Measurements from ENCODE around the gene PHACTR4. TPM values are rescaled to one million over a fixed set of nuclear protein-coding genes. Genes with fewer than 3 reads are reported as not detected.
"Not testable (repeated sequence)": the region's sequence is repeated elsewhere in the genome, so short reads cannot be mapped to it uniquely, and the experiment has no call there.

PHACTR4 gene
- total RNA-seq, 1 donor from 2014 or later: 14.9 TPM

GRCh38 chr1:28417441-28417922 is 47.9 kb downstream of the PHACTR4 start:
- DNase-seq: no peak
- ATAC-seq (ENCODE audit: poor library complexity): no peak
- intact Hi-C loops (cut with DNase I): no loop called here

DNA sequence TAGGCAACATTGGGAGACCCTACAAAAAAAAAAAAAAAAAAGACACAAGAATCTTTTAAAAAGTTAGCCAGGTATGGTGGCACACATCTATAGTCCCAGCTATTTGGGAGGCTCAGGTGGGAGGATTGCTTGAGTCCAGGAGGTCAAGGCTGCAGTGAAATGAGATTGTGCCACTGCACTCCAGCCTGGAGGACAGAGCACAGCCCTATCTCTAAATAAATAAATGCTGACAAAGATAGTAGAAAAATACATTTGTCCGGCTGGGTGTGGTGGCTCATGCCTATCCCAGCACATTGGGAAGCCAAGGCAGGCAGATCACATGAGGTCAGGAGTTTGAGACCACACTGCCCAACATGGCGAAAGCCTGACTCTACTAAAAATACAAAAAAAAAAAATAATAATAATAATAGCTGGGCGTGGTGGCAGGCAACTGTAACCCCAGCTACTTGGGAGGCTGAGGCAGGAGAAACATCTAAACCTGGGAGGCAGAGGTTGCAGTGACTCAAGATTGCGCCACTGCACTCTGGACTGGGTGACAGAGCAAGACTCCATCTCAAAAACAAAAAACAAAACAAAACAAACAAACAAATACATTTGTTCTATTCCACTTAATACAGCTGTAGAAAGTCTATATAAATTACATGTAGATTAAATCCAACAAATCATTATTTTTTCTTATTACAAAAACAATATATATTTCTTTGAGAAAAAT is 48.5 kb downstream of the PHACTR4 start:
- no peak for ATAC-seq (ENCODE audit: poor library complexity)
- intact Hi-C loops (cut with DNase I): no loop called here
- no peak for DNase-seq

DNA sequence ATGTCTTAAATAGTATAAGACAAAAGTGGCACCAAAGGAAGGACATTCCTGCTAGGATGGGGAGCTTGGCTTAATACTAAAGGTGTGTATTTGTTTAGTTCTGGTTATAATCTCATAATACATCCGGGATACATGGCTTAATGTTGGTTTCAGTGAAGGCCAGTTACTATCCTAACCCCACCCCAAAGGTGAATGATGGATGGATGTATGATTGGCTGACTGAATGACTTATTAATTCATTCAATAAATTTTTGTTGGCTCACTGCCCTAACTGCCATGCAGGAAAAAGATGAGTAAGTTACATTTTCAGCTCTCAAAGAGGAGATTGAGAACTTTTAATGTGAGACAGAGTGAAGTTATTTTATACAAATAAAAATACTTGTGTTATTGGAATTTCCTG is 52.2 kb downstream of the PHACTR4 start:
- intact Hi-C loops (cut with DNase I): no loop called here
- no peak for ATAC-seq (ENCODE audit: poor library complexity)

GRCh38 chr1:28426831-28427230 is 57.3 kb downstream of the PHACTR4 start:
- intact Hi-C loops (cut with DNase I): no loop called here
- DNase-seq (no peak), ATAC-seq (ENCODE audit: poor library complexity) (no peak)

More for the DNA sequence above, 52.2 kb downstream of the PHACTR4 start:
- no peak for DNase-seq

- ATAC-seq (ENCODE audit: poor library complexity): no peak
Observed at GRCh38 chr1:28428012-28428411, 58.5 kb downstream of the PHACTR4 start.

DNA sequence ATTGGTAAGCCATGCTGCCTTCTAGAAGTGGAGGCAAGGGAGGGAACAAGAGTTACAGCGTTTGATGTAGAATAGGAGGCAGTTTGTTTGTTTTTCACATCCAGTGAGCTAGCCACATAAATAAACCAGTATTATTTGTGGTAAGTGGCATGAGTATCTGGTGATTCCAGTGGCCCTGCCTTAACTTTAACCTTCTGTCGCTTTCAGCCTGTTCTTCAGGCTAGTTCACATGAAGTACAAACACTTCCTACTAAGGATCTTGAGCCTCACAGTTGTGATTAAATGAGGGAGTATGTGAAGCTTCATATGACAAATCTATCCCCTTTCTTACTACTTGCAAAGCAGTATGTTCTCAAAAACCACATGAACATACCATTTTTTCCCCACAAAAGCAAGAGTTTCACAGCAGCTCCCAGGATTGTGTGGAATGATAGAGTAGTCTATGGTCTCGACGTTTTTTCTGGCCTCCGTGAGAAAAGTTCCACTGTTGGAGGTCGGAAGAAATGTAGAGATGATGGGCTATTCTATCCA is 59.5 kb downstream of the PHACTR4 start:
- DNase-seq (no peak), ATAC-seq (ENCODE audit: poor library complexity) (no peak)
- intact Hi-C loops (cut with DNase I): no loop called here

More at GRCh38 chr1:28428012-28428411, 58.5 kb downstream of the PHACTR4 start:
- no peak for DNase-seq
- intact Hi-C loops (cut with DNase I): no loop called here

GRCh38 chr1:28436211-28436769 is 66.8 kb downstream of the PHACTR4 start:
- ATAC-seq (ENCODE audit: poor library complexity): no peak
- no peak for DNase-seq
- intact Hi-C loops (cut with DNase I): no loop called here

DNA sequence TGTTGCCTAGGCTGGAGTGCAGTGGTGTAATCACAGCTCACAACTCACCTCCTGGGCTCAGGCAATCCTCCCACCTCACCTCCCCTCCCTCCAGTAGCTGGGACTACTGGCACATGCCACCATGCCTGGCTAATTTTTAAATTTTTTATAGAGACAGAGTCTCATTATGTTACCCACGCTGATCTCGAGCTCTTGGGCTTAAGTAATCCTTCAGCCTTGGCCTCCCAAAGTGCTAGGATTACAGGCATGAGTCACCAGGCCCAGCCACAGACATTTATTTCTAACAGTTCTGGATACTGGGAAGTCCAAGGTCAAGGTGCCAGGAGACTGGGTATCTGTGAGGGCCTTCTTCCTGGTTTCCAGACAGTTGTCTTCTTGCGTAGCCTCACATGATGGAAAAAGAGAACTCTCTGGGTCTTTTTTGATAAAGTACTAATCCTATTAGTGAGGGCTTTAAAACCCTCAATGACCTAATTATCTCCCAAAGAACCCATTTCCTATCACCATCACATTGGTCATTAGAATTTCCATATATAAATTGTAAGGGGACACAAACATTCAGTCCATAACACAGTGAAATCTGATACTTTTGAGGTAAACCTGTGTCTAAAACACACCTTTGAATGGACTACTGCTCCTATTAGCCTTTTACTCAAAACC is 67.9 kb downstream of the PHACTR4 start:
- DNase-seq (no peak), ATAC-seq (ENCODE audit: poor library complexity) (peak; percentile 45)
- intact Hi-C loops (cut with DNase I): no loop called here

DNA sequence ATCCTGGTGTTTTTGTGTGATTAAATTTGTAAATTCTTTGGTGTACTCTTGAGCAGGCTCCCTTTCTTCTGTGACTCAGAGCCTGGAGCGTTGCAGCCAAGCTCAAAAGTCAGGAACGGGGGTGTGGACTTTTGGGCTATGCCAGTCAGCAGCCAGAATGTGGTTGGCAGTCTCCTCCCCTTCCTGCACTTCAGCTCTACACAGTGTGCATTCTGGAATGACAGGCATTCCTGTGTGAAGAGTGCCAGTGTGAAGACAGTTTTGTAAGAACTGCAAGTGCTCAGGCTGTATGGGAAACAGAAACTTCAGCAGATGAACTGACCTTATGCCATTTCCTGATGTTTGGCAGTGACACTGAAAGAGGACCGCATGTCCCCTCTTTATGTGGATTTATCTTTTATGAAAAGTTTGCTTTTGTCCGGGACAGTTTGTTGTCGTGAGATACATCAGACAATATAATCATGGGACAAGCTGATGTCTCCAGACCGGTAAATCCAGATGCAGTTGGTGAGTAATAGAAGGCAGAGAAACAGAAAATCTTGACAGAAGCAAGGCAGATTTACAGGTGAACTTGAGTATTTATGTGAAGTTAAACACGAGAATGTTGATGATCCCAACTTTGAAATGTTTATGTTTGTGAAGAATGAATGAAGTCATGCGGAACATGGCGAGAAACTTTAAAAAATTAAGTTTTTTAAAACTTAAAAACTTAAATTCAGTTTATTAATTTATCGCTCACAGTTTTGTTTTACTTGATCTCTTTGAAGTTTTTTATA is 68.6 kb downstream of the PHACTR4 start:
- DNase-seq (peak; percentile 79), ATAC-seq (ENCODE audit: poor library complexity) (peak; percentile 98)
- intact Hi-C loops (cut with DNase I): no loop called here

DNA sequence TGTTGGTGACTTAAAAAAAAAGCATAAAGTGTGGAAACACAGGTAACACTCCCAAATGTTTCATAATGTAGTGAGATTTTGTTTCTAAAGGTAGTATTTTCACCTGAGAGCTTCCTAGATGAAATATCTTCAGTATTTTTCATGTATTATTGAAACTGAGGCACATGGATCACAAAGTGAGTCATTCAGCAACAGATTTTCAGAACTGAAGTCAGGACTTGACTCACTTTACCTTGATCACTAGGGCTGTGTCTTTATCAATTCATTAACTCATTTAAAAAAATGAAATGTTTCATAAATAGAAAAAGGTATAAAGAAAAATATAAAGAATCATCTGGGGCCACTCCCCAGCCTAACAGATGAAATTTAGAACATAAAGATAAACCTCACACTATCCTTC is 69.8 kb downstream of the PHACTR4 start:
- intact Hi-C loops (cut with DNase I): no loop called here
- ATAC-seq (ENCODE audit: poor library complexity) (no peak), DNase-seq (no peak)

- intact Hi-C loops (cut with DNase I): no loop called here
- DNase-seq (no peak), ATAC-seq (ENCODE audit: poor library complexity) (no peak)
Observed at GRCh38 chr1:28441674-28442073, 72.1 kb downstream of the PHACTR4 start.

- DNase-seq: no peak
- intact Hi-C loops (cut with DNase I): no loop called here
- no peak for ATAC-seq (ENCODE audit: poor library complexity)
Observed at GRCh38 chr1:28443550-28443949, 74.0 kb downstream of the PHACTR4 start.

DNA sequence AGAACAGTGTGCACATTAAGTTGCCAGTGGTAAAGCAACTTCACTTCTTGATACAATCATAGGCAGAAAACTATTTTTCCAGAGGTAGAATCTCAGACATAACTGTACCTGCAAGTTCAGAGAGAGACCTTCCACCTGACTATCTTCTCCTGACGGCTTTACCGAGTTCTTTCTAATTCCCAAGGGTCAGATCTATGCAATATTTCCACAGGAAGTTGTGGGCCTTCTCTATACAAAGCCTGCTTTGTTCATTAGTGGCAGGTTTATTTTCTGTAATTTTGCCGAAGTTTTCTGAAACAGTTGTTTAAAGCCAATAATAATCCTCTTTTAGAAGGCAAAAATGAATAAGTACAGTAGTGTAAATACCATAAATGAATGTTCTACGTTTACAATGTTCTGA is 78.1 kb downstream of the PHACTR4 start:
- ATAC-seq (ENCODE audit: poor library complexity) (no peak), DNase-seq (no peak)
- intact Hi-C loops (cut with DNase I): no loop called here

- intact Hi-C loops (cut with DNase I); ATAC-seq (ENCODE audit: poor library complexity); DNase-seq: not testable (repeated sequence)
Observed at GRCh38 chr1:28448094-28448611, 78.6 kb downstream of the PHACTR4 start.

DNA sequence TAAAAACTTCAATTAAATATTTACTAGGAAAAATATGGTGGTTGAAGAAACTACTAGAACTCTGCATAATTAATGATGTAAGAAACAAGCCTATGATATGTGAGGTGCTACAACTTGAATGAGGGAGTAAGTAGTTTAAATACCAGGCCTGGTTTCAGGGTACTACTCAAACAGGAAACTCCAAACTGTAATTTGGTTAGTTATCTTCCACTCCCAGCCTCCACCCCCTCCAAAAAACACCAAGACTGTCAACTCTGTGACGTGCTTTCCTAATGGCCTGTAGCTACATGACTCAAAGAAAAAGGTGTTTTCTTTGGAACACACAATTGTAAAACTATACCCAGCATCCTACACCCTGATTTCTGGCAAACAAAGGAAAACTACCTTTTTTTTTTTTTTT is 80.4 kb downstream of the PHACTR4 start:
- no peak for ATAC-seq (ENCODE audit: poor library complexity)
- no peak for DNase-seq
- intact Hi-C loops (cut with DNase I): no loop called here

DNA sequence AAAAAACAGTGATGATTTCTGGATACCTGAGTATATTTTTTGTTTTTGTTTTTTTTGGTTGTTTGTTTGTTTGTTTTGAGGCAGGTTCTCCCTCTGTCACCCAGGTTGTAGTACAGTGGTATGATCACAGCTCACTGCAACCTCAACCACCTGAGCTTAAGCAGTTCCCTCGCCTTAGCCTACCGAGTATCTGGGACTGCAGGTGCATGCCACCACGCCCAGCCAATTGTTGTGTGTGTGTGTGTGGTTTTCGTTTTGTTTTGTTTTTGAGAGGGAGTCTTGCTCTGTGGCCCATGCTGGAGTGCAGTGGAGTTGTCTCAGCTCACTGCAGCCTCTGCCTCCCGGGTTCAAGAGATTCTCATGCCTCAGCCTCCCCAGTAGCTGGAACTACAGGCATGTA is 81.0 kb downstream of the PHACTR4 start:
- intact Hi-C loops (cut with DNase I): no loop called here
- no peak for ATAC-seq (ENCODE audit: poor library complexity)
- DNase-seq: no peak

DNA sequence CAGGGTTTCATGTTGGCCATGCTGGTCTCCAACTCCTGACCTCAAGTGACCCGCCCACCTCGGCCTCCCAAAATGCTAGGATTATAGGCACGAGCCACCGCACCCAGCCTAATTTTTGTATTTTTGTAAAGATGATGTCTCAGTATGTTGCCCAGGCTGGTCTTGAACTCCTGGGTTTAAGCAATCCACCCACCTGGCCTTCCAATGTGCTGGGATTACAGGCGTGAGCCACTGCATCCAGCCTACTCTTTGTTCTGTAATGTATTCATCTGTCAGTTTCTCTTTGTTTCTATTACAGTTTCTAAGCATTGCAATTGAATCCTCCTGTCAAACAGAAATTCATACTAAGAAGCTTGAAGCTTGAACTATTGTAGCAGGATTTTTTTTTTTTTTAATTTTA is 81.5 kb downstream of the PHACTR4 start:
- ATAC-seq (ENCODE audit: poor library complexity): no peak
- intact Hi-C loops (cut with DNase I): no loop called here
- DNase-seq: no peak

DNA sequence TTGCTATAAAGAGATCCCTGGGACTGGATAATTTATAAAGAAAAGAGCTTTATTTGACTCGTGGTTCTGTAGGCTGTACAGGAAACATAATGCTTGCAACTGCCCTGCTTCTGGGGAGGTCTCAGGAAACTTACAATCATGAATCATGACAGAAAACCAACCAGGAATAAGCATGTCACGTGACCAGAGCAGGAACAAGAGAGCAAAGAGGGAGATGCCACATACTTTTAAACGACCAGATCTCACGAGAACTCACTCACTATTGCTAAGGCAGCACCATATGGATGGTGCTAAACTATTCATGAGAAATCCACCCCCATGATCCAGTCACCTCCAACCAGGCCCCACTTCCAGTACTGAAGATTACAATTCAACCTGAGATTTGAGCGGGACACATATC is 86.5 kb downstream of the PHACTR4 start:
- ATAC-seq (ENCODE audit: poor library complexity): no peak
- intact Hi-C loops (cut with DNase I): no loop called here

GRCh38 chr1:28457678-28458077 is 88.1 kb downstream of the PHACTR4 start:
- DNase-seq (no peak), ATAC-seq (ENCODE audit: poor library complexity) (no peak)
- intact Hi-C loops (cut with DNase I): no loop called here

More for the DNA sequence above, 86.5 kb downstream of the PHACTR4 start:
- DNase-seq: no peak

Measured in Right ventricle myocardium superior (tissue), 1 donor.